HG02840 (cell line): ENCODE results near the gene THBD.

Experiments
- ATAC-seq: cut with Tn5 transposase; IDR thresholded peaks from one replicate; pipeline ENCODE4 v1.9.1; 2021; ENCODE audit warnings: mild to moderate bottlenecking, moderate library complexity, moderate number of reproducible peaks; ENCODE audit not compliant: unreplicated experiment, low FRiP score

THBD gene

DNA sequence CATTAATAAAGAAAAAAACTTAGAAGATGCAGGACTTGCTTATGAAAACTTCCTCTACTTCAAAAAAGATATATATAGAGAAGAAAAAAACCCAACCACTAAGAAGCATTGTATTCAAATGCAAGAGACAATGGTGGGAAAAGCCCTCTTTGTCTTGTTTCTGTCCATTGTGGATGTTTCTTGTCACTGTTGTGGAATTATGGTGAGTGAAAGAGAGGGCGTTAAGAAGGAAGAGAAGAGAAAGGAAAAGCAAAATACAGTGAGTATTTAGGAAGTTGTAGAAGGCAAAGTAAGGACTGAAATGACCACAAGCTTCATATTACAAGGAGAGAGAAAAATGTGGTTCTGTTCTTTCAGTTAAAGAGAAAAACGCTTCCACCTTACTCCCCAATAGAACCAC, 14.1 kb upstream of the THBD start:
- no peak for ATAC-seq

DNA sequence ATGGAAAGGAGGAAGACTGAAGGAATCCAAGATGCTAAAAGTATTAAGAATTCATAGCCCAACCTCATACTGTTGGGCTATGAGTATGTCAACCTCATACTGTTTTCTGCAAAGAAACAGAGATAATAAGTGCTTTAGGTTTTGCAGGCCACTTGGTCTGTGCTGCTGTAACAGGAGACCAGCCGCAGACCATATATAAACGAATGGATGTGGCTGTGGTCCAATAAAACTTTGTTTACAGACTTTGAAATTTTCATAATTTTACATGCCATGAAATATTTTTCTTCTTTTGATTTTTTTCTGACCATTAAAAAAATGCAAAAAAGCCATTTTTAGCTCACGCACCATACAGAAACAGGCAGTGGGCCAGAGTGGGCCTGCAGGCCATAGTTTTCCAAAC, 13.7 kb upstream of the THBD start:
- no peak for ATAC-seq

DNA sequence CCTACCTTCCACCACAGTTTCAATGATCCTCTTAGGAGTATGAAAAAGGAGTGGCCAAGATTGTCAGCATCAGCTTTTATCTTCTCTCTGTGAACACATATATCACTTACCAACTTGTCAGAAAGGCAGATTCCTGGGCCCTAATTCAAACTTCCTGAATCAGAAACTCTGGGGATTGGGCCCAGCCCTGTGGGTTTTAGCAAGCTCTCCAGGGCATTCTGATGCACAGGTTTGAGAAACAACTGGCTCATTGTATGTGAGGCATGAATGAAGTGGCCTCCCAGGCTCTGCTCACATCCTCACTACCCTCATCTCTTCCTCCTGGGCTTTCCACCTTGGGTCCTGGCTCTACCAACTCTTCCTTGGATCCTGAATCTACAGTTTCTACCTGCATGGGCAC, 13.2 kb upstream of the THBD start:
- no peak for ATAC-seq

DNA sequence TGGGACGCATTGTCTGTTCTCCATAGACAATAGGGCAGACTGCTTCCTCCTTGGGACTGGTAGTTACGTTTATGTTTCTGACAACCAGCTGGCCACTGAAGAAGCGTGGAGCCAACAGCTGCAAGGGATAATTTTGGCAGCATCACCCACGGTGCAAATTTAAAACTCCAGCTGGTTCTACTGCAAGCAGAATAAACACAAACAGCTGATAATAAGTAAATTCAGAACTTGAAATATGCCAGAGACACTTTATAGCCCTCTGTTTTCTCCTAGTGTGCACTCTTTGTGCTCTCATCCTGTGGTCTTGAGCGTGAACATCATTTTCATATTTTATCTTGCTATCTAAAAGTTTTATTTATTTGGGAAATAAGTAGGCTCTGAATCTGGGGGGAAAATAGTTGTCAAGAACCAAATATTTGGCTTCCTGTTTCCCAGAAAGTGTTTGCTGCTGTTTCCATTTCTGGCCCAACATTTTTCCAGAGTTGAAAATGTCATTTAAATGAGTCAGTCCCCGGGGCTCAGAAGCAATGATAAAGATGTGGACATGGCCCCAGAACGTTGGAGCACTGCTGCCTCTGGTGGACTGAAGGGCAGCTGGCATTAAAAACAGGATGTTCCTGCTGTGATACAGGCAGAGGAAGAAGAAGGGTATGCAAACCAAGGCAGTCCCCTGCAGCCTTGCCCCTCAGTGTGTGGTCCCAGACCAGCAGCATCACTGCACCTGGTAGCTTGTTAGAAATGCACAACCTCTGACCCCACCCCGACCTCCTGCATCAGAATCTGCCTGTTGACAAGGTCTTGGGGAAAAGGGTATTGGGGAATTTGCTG, 12.5 kb upstream of the THBD start:
- no peak for ATAC-seq

DNA sequence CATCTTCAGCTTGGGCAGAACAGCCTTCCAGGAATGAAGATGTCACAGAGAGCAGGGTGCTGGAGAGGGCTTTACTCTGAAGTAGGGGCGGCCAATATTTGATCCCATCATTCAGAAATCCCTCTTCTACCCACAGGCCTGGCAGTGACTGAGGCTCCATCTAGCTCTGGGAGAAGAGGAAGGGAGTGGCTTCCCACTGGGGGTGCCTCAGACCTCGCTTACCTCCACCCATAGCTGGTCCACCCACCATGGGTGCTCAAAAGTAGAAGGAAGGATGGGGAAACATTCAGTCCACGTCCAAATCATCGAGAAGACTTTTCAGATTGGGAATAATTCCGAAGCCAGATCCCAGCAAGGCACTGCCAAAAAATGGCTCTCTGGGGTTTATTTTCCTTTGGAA, 11.8 kb upstream of the THBD start:
- no peak for ATAC-seq

DNA sequence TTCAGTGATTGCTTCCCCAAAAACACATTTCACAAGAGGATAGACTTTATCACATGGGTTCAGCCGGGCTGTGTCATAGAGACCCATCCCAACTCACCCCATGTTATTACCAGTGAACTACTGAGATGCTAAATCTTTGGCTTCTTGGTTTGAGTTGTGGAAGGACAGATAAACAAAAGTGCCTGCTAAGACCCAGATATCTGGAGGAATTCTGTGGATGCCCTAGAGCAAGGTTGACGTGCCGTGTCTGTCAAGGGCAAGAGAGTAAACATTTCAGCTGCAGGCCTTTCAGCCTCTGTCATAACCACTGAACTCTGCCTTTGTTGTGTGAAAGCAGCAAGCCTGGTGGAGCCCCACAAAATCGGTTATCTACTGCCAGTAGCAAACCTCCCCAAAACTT, 11.2 kb upstream of the THBD start:
- ATAC-seq = no peak

DNA sequence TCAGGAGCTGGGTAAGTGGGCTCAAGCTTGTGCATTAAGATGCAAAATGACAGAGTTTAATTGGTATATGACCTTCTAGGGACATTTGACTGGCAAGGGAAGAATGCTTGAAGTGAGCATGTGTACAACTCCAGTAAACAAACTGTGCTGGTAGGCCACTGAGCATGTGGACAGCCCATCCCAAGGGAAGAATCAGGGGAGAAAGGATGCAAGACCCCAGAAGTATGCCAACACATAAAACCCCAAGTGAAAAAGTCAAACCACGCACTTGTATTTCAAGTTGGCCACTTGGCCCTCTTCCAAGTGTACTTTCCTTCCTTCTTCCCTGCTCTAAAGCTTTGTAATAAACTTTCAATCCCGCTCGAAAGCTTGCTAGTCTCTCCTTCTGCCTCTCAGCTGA, 10.4 kb upstream of the THBD start:
- no peak for ATAC-seq

DNA sequence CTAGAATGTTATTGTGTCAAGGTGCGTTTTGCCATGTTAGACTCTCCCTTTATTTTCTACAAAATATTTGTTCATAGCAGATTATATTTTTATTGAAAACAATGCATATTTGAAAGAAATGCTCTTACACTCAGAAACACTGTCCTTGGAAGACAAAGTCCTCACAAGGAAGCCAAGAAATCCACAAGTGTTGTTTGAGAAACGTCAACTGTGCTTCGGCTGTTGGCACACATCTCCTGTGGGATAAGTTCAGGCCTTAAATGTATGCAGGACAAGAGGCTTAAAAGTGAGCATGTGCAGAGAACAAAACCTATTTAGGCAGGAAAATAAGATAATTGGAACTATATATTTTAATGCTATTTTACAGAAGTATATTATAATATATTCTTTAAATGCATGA, 9.5 kb upstream of the THBD start:
- ATAC-seq = no peak

DNA sequence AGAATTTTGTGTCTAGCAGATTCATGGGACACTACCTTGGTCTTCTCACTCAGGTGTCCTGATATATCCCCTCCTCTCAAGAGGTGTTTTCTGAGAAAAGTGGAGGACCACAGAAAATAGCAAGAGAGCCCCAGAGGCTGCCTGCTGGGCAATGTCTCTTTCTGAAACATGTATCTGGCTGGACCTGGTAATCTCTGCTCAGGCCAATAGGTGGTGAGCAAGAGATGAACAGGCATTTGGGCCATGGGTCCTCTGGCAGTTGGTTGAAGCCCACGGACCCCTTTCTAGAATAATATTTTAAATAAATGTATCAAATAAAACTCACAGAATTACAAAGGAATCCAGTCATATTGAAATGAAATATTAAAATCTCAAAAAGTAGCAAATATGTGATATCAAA, 8.8 kb upstream of the THBD start:
- no peak for ATAC-seq

DNA sequence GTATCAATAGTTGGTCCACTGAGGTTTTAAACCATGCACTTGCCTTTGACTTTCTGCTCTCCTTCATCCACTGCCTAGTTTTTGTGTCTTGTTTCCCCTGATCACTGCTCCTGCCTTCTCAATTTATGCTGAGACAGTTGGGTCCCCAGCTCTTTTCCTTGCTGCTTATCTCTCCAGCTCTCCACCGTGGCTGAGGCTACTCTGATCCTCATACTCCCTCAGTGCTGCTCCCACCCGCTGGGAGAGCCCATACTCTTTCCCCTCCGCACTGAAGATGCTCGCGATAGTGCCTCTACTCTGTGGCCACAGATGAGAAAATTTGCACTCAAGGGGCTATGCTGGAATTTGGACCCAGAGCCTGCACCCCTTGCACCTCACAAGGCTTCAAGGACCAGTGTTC, 3.4 kb upstream of the THBD start:
- ATAC-seq = no peak

DNA sequence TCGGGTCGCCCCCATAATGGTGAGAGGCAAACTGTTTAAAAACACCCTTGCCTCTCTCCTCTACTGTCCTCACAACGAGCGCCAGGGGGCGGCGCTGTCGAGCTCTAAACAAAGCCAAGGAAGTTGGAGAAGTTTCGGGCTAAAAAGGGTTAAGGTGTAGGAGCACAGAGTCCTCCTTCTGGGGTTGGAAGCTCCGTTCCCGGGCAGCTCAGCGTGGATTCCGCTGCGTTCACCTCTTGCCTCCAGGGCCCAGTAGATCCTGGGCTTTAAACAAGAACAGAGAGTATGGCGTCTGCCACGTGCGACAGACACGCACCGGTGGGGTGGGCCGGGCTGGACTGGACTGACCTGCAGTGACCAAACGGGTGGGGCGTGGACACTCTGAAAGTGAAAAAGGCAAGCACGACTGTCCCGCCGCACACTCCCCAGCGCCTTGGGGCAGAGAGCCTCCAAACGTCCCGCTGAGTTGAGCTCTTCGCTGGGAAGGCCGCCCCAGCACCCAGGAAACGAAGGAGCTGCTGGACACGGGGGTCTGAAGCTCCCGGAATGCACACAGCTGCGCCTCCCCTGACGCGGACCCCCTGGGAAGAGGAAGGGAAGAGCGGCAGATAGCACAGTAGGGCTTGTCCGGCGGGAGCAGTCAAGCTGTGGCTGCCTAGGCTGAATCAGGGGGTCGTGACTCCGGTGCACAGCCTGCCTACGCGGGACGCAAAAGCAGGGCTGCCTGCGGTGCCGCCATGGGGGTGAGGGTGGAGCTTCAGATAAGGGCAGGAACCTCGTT, 1.6 kb upstream of the THBD start:
- no peak for ATAC-seq

DNA sequence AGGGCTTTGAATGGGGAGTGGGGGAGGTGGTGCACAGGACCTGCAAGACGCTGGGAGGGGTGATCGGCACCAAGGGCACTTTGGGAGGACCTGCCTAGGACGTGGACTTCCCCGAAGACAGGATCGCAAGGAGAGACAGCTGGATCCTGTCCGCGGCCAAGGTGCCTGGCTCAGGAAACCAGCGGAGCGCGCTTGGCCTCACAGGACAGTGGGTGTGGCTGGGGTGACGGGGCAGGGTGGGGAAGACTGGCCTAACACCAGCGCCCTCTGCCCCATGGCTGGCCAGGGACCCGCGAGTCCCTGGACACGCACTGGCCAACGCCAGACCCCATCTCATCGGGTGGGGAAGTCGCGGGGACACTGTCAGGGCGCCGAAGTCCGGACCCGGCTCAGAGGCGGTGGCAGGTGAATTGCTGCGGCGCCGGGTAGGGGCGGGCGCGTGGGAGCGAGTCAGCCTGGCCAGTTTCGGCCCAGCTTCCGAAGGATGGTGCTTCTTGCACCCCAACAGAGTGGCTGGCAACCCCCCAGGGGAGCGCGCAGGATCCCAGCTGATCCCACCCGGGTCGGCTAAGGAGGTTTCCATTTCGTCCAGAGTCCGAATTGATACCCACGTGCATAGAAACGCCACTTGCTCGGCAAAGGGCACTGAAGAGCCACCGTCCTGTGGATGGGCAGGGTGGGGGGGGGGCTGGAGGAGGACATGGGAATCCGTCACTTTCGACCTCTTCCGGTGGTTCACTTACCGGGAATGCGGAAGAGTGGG, 785 bp upstream of the THBD start:
- no peak for ATAC-seq

DNA sequence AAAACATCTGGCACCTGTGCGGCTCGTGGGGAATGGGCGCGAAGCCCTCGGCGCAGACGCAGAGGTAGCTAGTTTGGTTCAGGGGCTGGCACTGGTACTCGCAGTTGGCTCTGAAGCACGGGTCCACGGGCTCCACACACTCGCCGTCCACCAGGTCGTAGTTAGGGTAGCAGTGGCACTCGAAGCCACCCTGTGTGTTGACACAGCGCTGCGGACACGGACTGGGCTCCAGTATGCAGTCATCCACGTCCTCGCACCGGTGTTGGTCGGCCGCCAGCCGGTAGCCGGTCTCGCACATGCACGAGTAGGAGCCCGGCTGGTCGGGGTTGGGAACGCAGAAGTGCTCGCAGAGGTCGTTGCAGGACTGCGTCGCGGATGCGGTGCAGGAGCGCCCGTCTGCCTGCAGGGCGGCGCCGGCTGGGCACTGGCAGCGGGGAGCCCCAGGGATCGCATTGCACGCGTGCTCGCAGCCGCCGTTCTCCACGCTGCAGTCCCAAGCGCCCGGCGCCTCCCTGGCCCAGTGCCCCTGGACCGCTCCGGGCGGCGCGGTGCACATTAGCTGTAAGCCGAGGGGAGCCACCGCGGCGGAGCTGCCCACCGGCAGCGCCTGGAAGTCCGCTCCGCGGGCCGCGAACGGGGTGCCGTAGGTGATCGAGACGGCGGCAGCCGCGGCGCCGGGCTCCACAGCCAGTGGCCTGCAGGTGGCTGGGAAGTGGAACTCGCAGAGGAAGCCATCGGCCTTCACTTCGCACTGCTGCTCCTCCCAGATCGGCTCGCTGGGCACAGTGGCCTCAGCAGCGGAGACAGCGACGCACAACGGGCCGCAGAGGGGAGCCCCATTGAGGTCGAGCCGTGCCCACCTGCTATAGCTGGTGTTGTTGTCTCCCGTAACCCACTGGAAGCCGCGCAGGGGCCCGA, 930 bp downstream of the THBD start:
- ATAC-seq = no peak

DNA sequence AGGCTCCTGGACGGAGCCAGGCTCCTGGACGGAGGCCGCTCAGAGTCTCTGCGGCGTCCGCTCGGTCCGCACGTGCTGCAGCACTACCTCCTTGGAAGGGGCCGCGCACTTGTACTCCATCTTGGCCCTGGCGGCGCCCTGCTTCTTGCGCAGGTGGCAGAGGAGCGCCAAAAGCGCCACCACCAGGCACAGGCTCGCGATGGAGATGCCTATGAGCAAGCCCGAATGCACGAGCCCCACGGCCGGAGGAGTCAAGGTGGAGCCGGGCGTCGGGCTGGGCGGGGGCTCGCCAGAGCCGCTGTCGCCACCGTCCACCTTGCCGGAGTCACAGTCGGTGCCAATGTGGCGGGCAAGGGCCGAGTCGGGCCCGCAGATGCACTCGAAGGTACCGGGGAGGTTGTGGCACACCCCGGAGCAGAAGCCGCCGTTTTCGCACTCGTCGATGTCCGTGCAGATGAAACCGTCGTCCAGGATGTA, 1.7 kb downstream of the THBD start:
- ATAC-seq = no peak

DNA sequence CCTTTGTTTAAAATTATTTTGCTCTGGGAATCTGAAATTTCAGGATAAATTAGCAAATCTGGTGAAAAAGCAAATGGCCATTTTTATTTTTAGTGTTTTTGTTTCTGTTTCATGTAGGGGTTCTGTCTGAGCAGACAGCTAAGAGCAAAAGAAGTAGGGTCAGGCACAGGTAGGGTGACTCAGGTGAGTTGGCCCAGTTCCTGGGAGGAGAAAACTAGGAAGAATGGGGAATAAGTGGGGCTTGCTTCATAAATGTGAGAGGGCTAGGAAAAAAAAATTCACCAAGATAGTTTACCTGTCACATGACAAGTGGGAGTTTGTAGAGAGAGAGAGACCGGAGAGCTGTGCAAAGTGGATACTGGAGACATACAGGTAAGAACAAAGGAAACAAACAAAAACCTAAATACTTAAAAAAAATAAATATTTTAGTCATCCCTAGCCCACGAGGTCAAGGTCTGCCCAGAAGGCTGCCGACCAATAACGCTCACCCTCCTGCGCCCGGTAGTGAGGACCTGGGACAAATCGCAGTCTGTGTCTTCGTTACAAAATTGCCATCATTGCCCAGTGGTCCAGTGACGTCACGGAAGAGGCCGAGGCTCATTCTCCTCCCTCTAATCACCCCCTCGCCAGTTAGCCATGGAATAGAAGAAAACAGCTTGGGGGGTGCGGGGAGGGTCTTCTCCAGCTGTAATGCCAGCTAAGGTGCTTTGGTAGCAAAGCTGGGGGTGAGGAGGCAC, 2.3 kb downstream of the THBD start:
- ATAC-seq = no peak

DNA sequence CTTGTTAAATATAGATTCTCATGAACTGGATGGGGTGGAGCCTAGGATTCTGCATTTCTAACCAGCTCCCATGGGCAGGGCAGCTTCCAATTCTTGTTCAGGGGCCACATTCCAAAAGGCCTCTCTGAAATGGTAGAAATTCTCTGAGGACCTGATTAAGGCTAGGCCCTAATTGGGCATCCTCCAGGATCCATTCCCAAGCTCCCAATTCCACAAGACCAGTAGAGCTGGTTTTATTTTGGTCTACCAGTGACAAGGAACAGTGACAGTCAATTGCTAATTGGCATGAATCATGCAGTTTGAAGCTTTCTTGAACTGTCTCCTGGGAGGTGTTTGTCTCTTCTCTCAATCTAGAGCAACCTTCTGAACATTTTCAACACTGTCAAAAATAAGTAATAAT, 3.0 kb downstream of the THBD start:
- no peak for ATAC-seq

DNA sequence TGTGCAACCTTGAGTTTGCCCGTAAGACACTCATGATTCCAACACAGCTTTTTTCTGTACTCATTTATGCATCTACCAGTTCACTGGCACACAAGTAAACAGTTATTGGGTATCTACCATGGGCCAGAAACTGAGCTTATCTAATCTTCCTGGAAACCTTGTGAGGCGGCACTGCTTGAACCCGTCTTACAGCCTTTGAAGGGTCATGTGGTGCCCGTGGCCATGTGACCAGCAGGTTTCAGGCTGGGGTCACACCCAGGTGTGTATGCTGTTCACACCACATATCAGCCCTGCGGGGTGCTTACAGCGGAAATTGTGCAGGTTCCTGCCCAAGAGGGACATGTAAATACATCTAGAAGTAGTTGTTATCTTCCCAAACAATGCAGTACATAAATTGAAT, 6.1 kb downstream of the THBD start:
- no peak for ATAC-seq

DNA sequence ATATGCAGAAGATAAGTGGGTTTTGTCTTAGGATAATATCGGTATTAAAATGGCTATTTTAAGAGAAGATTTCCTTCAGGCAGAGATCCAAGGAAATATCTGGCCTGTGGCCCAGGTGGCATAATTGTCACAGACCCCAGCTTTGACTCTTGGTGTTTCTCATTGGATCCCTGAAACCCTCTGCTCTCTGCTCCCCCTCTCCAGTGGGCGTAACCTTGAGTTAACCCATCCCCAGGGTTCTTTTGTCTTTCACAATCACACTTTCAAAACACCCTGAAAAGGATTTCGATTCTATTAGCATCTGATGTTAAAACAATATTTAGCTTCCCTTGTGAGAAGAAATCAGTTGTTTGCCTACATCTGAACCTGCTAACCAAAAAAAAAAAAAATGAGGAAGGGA, 7.2 kb downstream of the THBD start:
- no peak for ATAC-seq

DNA sequence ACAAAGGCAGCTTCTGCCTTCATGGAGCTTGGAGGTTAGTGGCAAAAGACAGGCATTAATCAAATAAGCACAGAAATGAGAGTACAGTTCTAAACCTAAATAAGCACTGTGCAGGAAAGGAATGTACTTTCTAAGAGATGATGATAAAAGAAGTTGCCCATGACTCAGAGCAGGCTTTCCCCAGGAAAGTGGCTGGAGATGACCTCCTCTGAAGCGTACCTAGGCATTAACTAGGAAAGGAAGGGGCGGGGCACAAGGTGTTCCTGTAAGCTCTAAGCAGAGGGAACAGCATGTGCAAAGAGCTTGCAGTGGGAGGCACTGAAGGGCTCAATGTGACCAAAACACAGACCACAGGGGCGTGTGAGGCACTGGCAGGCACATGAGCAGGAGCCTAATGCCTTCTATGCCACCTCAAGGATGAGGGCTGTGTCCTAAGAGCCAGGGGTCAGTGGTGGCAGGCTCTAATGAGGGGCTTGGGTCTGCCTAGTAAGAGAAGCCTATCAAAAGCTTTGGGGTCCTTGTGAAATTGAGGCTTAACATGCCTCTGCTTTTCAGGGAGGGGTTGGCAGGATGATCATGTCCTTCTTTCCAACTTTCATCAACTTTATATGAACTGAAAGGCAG, 9.5 kb downstream of the THBD start:
- ATAC-seq = no peak
